T1000 (cell line): ENCODE data around the gene PTPRN2.

Source experiments
- DNase-seq: peaks from one replicate; lab custom pipeline; 2025; ENCODE audit warnings: mixed read lengths; lab: John Stamatoyannopoulos, UW

Gene PTPRN2

GRCh38 chr7:157646551-157646950 lies 941.1 kb downstream of the PTPRN2 start:
- DNase-seq = no peak

DNA sequence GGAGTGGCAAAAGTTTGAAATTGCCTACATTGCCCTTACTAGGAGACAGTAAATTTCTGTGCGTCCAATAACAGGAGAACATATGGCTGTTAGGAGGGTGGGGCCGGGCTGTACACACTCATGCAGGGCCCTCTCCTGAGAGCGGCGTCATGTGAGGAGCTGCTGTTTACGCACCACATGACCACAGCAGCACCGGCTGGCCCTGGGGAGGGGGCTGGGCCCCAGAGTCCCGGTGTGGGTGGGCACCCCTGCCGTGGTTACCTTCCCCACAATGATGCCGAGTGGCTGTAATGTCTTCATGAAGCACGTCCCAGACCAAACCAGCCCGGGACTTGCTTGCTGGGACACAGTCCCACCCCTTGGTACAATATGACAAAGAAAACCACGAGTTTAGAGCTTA lies 942.1 kb downstream of the PTPRN2 start:
- no peak for DNase-seq

DNA sequence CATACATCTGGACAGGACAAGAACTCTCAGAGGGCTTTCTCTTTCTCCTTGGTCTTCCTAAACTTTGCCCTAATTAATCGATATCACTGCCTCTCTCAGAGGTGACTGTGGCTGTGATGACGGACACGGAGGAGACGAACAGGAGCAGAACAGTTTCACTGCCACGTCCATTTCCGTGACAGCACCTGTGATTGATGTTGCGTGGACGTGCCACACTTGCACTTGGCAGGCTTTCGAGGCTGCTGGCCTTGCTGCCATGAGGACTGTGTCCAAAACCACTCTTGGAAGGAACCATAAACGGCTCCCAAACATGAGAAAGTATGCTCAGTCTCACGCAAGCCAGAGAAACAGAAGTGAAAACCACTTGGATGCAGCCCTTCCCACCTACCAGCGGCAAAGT lies 942.7 kb downstream of the PTPRN2 start:
- no peak for DNase-seq

DNA sequence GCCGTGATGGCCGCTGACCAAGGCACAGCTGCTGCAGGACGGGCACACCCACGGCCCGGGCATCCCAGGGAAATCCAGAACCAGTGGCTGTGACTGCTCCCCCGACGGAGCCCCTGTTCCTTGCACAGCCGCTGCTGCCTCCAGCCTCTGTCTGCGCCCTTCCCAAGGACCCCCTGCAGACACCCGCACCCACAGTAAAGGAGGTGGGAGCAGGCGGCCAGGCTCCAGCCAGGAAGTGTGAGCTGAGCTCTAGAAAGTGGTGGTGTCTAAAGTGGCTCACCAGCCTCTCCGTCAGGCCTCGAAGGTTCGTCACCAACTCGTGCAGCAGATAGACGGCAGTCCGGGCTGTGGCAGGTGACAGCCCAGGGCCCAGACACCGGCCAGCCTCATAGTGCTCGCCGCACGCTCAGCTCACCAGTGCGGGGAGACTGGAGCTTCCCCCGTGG lies 944.1 kb downstream of the PTPRN2 start:
- no peak for DNase-seq

- DNase-seq = no peak
Measured at GRCh38 chr7:157641866-157642265, 945.8 kb downstream of the PTPRN2 start.

DNA sequence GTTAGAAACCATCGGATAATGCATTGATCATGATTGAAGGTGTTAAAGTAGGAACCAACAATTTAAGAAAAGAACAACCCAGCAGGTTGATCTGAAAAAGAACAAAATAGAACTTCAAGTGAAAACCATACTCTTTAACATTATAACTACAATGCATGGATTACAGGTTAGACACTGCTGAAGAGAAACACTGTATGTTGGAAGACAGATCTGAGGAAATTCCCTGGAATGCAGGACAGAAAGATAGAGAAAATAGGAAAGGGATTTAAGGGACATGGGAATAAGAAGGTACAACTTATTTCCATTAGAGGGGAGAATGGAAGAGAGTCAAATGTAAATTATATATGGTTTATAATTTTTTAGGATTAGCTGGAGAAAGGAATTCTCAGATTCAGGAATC lies 947.5 kb downstream of the PTPRN2 start:
- no peak for DNase-seq

DNA sequence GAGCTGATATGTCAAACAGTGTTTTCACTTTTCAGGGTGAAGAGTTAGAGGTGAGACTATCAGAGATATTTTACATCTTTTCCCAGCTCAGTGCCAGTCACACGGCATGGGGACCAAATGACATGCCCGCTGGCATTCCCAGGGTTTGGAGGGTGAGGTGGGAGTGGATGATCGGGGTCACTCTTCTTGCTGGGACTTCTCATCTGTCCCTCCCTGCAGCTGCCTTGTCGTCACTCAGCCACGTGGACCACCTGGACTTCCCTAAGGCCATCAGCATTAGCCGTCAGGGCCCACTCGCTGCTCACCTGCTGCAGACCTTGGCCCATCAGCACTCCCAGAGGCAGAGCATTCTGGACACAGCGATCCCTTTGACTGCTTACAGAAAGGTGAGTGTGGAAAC lies 949.1 kb downstream of the PTPRN2 start:
- DNase-seq = no peak

GRCh38 chr7:157637216-157637949 lies 950.2 kb downstream of the PTPRN2 start:
- DNase-seq = no peak

- no peak for DNase-seq
Measured at GRCh38 chr7:157635669-157636068, 952.0 kb downstream of the PTPRN2 start.

DNA sequence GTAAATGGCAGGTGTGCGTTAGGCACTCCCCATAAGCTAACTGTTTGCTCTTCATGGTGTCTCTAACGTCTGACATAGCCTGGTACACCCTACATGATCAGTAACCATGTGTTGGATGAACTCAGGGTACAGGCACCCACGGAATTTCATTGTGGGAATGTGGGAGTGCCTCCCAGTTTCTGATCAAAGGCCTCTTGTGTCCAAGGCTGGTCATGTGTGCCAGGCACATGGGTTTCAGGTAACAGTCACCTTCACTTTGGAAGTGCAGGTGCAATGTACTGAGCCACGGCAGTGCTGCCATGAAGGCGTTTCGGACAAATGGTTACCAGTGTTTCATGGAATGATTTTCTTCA lies 952.5 kb downstream of the PTPRN2 start:
- DNase-seq = no peak

- DNase-seq = no peak
Measured at GRCh38 chr7:157634401-157635147, 953.0 kb downstream of the PTPRN2 start.

- no peak for DNase-seq
Measured at GRCh38 chr7:157633465-157634185, 954.0 kb downstream of the PTPRN2 start.

- DNase-seq = no peak
Measured at GRCh38 chr7:157630301-157630853, 957.2 kb downstream of the PTPRN2 start.

DNA sequence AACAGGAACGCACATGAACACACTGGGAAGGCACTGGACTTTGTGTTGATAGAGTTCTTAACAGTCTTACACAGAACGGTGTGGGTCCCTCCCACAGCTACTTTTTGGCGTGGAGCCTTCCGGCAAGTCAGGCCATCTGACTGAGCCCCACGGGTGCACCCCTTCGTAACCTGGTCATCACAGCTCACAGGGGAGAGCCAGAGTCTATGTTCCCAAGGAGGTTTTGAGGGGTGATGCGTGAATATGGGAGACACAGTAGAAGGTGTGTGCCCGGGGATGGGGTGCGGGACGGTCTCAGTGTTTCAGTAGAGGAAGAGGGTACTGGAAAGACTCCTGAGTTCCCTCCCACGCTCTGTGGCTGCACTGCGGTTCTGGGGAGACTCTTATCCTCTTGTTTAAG lies 959.2 kb downstream of the PTPRN2 start:
- no peak for DNase-seq

DNA sequence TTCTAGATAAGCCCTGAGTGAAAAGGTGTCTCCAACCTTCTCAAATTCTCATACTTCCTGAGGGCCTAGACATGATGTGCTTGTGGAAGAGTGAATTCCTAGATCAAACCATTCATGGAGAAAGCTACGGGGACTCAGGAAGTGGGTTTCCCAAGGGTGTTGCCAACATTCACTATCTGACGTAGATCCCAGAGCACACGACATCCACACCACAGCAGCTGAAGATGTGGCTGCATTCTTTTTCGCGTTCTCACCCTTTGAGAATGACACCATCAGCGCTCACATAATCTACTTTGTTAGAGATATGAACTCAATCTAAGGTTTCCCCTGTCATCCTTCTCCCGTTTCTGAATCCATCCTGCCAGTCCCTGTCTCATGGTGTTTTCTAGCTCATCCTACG lies 960.0 kb downstream of the PTPRN2 start:
- no peak for DNase-seq

DNA sequence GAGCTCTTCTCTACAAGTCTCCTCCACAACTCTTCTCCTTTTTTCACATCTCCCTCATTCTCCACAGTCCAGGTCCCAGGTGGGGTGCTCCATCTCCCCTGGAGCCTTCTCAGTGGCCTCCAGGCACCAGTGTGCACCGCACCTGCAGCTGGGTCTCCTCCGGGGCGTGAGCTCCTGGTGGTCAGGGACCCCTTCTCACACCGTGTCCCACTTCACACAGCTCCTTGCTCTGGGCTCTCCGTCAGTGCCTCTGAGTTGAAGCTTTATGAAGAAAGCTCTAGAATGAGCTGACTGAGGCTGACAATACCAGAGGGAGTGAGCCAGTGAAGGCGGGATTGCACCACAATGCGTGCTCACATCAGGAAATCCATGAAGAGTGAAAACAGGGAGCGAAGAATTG lies 960.6 kb downstream of the PTPRN2 start:
- no peak for DNase-seq

DNA sequence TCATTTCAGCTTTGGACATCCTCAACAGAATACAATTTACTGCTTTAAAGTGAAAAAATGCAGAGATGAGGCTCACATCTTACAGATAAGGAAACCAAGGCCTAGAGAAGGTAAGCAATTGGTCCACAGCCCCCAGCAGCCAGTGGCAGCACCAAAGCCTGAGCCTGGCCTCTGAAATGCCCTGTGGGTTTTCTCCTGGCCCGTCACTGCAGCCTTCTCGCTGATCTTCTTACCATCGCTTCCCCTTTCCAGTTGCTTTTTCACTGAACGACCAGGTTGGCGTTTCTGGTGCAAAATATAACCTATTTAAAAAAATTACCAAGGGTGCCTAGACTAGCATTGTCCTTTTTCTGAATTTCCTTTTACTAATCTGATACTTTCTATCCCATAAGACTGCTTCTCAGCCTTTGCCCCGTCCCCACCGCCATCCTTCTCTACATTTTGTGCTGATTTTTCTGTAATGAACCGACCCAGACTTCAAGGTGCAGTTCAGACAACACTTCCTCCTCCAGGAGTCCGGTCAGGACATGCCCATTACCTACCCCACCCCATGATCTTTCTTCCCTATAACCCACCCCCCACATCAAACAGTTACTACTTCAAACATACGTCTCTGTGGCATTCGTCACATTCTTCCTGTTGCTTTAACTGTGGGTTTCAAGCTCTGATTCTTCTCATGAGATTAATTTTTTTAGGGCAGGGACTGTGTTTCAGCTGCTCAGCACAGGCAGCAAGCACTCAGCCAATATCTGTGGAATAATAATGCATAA lies 961.5 kb downstream of the PTPRN2 start:
- no peak for DNase-seq

DNA sequence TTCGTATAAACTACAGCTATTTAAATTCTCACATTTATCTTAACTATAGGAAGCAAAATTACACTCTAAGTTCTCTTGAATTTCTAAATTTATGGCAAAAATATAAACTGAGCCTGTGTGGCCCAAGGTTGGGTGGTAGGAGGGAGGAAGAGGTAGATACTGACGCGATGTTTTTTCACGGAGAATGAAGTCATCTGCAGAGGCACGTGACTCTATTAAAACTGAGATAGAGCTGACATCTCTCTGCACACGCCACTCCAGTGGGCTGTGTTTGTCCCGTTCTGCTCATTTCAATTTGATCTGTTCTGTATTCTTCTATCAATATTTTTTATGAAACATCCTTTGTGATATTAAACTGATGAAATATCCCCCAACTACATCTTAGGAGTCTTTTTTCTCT lies 964.1 kb downstream of the PTPRN2 start:
- DNase-seq = no peak

DNA sequence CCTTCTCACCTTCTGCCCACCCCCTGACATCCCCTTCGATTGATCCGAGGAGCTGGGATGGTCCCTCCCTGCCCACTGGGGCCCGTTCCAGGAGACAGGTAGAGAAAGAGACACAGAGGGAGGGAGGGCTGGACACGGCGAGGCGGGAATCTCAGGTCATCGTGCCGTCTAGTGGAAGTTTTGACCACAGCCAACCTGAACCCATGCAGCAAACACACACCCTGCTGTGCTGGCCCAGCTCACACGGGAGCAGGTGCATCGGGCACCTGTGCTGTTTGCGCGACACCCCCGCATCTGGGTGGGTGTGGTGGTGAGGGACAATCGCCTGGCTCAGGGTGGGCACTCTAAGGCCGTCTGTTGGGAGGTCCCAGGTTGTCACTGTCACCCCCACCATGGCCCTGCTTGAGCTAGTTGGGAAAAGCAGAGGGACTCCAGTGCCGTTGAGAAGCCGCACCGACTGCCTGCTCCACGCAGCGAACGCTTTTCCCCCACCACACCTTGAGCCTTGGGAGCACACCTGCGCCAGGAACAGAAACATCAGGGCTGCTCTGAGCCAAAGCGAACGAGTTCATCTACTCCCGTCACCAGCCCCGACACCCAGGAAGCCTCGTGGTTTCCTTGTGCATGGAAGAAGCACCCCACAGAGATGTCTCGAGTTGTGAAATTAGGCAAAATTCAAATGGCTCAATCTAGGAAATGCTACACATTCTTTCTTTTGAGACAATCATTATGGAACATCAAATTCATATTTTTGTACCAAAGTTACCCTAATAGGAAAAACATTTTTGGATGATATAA lies 965.0 kb downstream of the PTPRN2 start:
- DNase-seq = no peak

DNA sequence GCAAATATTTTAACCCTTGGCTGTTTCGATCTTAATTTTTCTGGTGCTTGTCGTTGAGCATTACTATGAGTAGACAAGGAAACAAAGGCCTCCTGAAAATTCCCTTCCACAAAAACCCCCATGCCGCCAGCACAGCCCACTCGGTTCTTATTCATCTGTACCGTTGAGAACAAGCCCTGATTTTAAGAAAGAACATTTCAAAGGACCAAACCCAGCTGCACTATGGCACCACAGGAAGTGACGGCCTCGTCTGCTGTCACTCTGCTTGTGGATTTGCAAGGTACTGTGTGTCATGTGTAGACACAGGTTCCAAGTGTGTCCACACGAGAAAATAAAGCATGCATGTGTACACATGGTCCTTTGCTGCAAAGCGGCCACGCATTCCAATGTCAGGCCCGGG lies 965.6 kb downstream of the PTPRN2 start:
- no peak for DNase-seq

GRCh38 chr7:157621131-157621681 lies 966.4 kb downstream of the PTPRN2 start:
- DNase-seq = no peak
